MG63 (cell line): ENCODE results near the gene PTPRG. TPM values are rescaled to one million over a fixed set of nuclear protein-coding genes. Genes with fewer than 3 reads are reported as not detected.
A peak's percentile ranks its signal among the peaks of the same experiment; 100 is the strongest.

Experiments used
- DNase-seq: peaks from one replicate; pipeline ENCODE4 v3.0.0-alpha.2; 2020
- H3K27me3 ChIP-seq: fragments of 250-450 bp; sonication (Bioruptor Pico); 2 replicates; pipeline ENCODE4 v1.5.1; 2020; ENCODE audit warnings: mild to moderate bottlenecking, moderate library complexity
- H3K36me3 ChIP-seq: fragments of 250-450 bp; sonication (Bioruptor Pico); 2 replicates; pipeline ENCODE4 v1.5.1; 2020; ENCODE audit warnings: mild to moderate bottlenecking, moderate library complexity
- H3K4me3 ChIP-seq: fragments of 250-450 bp; sonication (Bioruptor Pico); 2 replicates; pipeline ENCODE4 v1.5.1; 2020; ENCODE audit warnings: mild to moderate bottlenecking, moderate library complexity
- H3K9me3 ChIP-seq: fragments of 250-450 bp; sonication (Bioruptor Pico); 2 replicates; pipeline ENCODE4 v1.5.1; 2020; ENCODE audit warnings: mild to moderate bottlenecking, moderate library complexity
- total RNA-seq: library from RNA; depleted of rRNA; stranded (reverse); fragments of >200 nt; shearing (Covaris generic); gene quantifications from 2 replicates; pipeline ENCODE4 v1.2.3, GENCODE V29; 2014; ENCODE audit warnings: low replicate concordance

PTPRG gene
- total RNA-seq, 1 experiment from 2014 or later: 3.1 TPM

GRCh38 chr3:61940236-61940635 lies 378.9 kb downstream of the PTPRG start:
- Histone ChIP-seq H3K36me3 (no peaks in the 10 kb centered on the region), H3K27me3 (no peaks in the 10 kb centered on the region), H3K9me3 (no peaks in the 10 kb centered on the region), H3K4me3 (no peak overlapping the region)
- no peak for DNase-seq

- DNase-seq: no peak
- Histone ChIP-seq H3K27me3 (no peaks in the 10 kb centered on the region), H3K9me3 (no peaks in the 10 kb centered on the region), H3K4me3 (no peak overlapping the region), H3K36me3 (no peaks in the 10 kb centered on the region)
Measured at GRCh38 chr3:61943975-61944374, 382.6 kb downstream of the PTPRG start.

- no peaks in the 10 kb centered on the region for H3K27me3 ChIP-seq
- no peak for DNase-seq
- H3K36me3 ChIP-seq: no peaks in the 10 kb centered on the region
- no peak overlapping the region for H3K4me3 ChIP-seq
- no peaks in the 10 kb centered on the region for H3K9me3 ChIP-seq
Measured at GRCh38 chr3:61944726-61945125, 383.4 kb downstream of the PTPRG start.

GRCh38 chr3:61945657-61946056 lies 384.3 kb downstream of the PTPRG start:
- Histone ChIP-seq H3K27me3 (no peaks in the 10 kb centered on the region), H3K36me3 (no peaks in the 10 kb centered on the region), H3K4me3 (no peak overlapping the region), H3K9me3 (no peaks in the 10 kb centered on the region)
- DNase-seq: no peak

GRCh38 chr3:61946570-61947324 lies 385.4 kb downstream of the PTPRG start:
- no peaks in the 10 kb centered on the region for H3K9me3 ChIP-seq
- no peak for DNase-seq

GRCh38 chr3:61947456-61947855 lies 386.1 kb downstream of the PTPRG start:
- no peak overlapping the region for H3K4me3 ChIP-seq
- H3K36me3 ChIP-seq: no peaks in the 10 kb centered on the region
- H3K9me3 ChIP-seq: no peaks in the 10 kb centered on the region
- H3K27me3 ChIP-seq: no peaks in the 10 kb centered on the region
- no peak for DNase-seq

More at GRCh38 chr3:61946570-61947324, 385.4 kb downstream of the PTPRG start:
- no peaks in the 10 kb centered on the region for H3K27me3 ChIP-seq
- no peak overlapping the region for H3K4me3 ChIP-seq
- no peaks in the 10 kb centered on the region for H3K36me3 ChIP-seq

- Histone ChIP-seq H3K36me3 (no peaks in the 10 kb centered on the region), H3K9me3 (no peaks in the 10 kb centered on the region), H3K4me3 (no peak overlapping the region), H3K27me3 (no peaks in the 10 kb centered on the region)
- no peak for DNase-seq
Measured at GRCh38 chr3:61948699-61949305, 387.4 kb downstream of the PTPRG start.

GRCh38 chr3:61954097-61954540 lies 392.7 kb downstream of the PTPRG start:
- Histone ChIP-seq H3K36me3 (no peaks in the 10 kb centered on the region), H3K9me3 (no peaks in the 10 kb centered on the region), H3K4me3 (no peak overlapping the region), H3K27me3 (no peaks in the 10 kb centered on the region)
- no peak for DNase-seq

GRCh38 chr3:61955483-61955882 lies 394.1 kb downstream of the PTPRG start:
- H3K27me3 ChIP-seq: no peaks in the 10 kb centered on the region
- no peaks in the 10 kb centered on the region for H3K36me3 ChIP-seq
- H3K9me3 ChIP-seq: no peaks in the 10 kb centered on the region
- DNase-seq: no peak
- H3K4me3 ChIP-seq: no peak overlapping the region

GRCh38 chr3:61956236-61956635 lies 394.9 kb downstream of the PTPRG start:
- Histone ChIP-seq H3K4me3 (no peak overlapping the region), H3K27me3 (no peaks in the 10 kb centered on the region), H3K9me3 (no peaks in the 10 kb centered on the region), H3K36me3 (no peaks in the 10 kb centered on the region)
- DNase-seq: peak; percentile 2

GRCh38 chr3:61957259-61957658 lies 395.9 kb downstream of the PTPRG start:
- Histone ChIP-seq H3K36me3 (no peaks in the 10 kb centered on the region), H3K27me3 (no peaks in the 10 kb centered on the region), H3K9me3 (no peaks in the 10 kb centered on the region), H3K4me3 (no peak overlapping the region)
- no peak for DNase-seq

- Histone ChIP-seq H3K36me3 (no peaks in the 10 kb centered on the region), H3K9me3 (no peaks in the 10 kb centered on the region), H3K27me3 (no peaks in the 10 kb centered on the region), H3K4me3 (no peak overlapping the region)
- DNase-seq: no peak
Measured at GRCh38 chr3:61960976-61961375, 399.6 kb downstream of the PTPRG start.

- H3K9me3 ChIP-seq: no peaks in the 10 kb centered on the region
- no peak for DNase-seq
- no peak overlapping the region for H3K4me3 ChIP-seq
Measured at GRCh38 chr3:61961900-61962299, 400.5 kb downstream of the PTPRG start.

GRCh38 chr3:61964566-61964965 lies 403.2 kb downstream of the PTPRG start:
- DNase-seq: no peak
- H3K9me3 ChIP-seq: no peaks in the 10 kb centered on the region
- no peaks in the 10 kb centered on the region for H3K27me3 ChIP-seq
- H3K4me3 ChIP-seq: no peak overlapping the region
- H3K36me3 ChIP-seq: no peaks in the 10 kb centered on the region

More at GRCh38 chr3:61961900-61962299, 400.5 kb downstream of the PTPRG start:
- H3K27me3 ChIP-seq: no peaks in the 10 kb centered on the region
- no peaks in the 10 kb centered on the region for H3K36me3 ChIP-seq

GRCh38 chr3:61965770-61966131 lies 404.4 kb downstream of the PTPRG start:
- Histone ChIP-seq H3K4me3 (no peak overlapping the region), H3K36me3 (no peaks in the 10 kb centered on the region), H3K9me3 (no peaks in the 10 kb centered on the region), H3K27me3 (no peaks in the 10 kb centered on the region)
- DNase-seq: no peak

GRCh38 chr3:61966200-61966599 lies 404.8 kb downstream of the PTPRG start:
- no peak for DNase-seq
- Histone ChIP-seq H3K27me3 (no peaks in the 10 kb centered on the region), H3K36me3 (no peaks in the 10 kb centered on the region), H3K9me3 (no peaks in the 10 kb centered on the region), H3K4me3 (no peak overlapping the region)

GRCh38 chr3:61967019-61967418 lies 405.6 kb downstream of the PTPRG start:
- Histone ChIP-seq H3K4me3 (no peak overlapping the region), H3K9me3 (no peaks in the 10 kb centered on the region), H3K36me3 (no peaks in the 10 kb centered on the region), H3K27me3 (no peaks in the 10 kb centered on the region)
- DNase-seq: no peak

GRCh38 chr3:61967937-61968336 lies 406.6 kb downstream of the PTPRG start:
- no peaks in the 10 kb centered on the region for H3K9me3 ChIP-seq
- DNase-seq: no peak

More at GRCh38 chr3:61967937-61968336, 406.6 kb downstream of the PTPRG start:
- H3K36me3 ChIP-seq: no peaks in the 10 kb centered on the region
- no peak overlapping the region for H3K4me3 ChIP-seq
- H3K27me3 ChIP-seq: no peaks in the 10 kb centered on the region
